Measurements from ENCODE around the gene TMEM185B. TPM values are rescaled to one million over a fixed set of nuclear protein-coding genes. Genes with fewer than 3 reads are reported as not detected.
A peak's percentile ranks its signal among the peaks of the same experiment; 100 is the strongest.

TMEM185B gene
- total RNA-seq, 3 donors from 2014 or later: 18.1 to 31.9 (median 26.2) TPM

DNA sequence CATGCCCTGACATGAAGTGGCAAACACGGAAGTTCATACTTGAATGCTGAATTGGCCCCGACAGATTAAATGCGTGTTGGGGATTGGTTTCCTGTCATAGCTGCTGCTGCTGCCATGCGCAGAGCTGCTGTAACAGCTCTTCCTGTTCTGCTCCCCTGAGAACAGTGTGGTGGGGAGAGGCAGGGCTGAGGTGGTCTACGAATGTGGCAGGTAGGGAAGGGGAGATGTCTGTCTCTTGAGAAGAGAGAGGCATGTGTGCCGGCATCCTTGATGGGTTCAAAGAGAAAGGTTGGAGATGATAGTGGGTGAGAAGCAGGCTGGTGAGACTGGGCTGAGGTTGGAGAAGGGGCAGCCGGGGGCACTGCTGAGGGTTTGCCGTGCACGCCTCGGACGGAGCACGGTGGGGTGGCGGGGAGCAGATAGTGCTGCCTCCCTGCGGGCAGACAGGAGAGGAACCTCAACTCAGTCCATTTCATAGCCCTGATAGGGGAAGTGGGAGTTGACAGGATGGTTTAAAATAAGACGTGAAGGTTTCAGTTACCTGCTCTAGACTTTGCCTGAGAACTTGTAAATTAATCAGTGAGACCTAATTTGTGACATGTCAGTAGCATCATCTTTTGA is 46.1 kb downstream of the TMEM185B start:
- Histone ChIP-seq H3K27ac (peak overlapping the region in 1 of 2 donors; percentile 8), H3K27me3 (no peaks in the 10 kb centered on the region), H3K4me3 (peak overlapping the region; percentile 12 to 32 (median 26)), H3K4me1 (no peaks in the 10 kb centered on the region), H3K9me3 (no peaks in the 10 kb centered on the region), H3K36me3 (no peaks in the 10 kb centered on the region)
- peak in 1 of 2 donors; percentile 21 for DNase-seq (ENCODE audit: low spot score in 2 of 2)
- no peak for TF ChIP-seq POLR2AphosphoS5 (IDR thresholded peaks at IDR 0.05)
- TF ChIP-seq CTCF (IDR thresholded peaks at IDR 0.05): no peak
- no peak for TF ChIP-seq POLR2A (IDR thresholded peaks at IDR 0.05)
- intact Hi-C loops (cut with DNase I; ENCODE audit: low total_unique reads): no loop called here

DNA sequence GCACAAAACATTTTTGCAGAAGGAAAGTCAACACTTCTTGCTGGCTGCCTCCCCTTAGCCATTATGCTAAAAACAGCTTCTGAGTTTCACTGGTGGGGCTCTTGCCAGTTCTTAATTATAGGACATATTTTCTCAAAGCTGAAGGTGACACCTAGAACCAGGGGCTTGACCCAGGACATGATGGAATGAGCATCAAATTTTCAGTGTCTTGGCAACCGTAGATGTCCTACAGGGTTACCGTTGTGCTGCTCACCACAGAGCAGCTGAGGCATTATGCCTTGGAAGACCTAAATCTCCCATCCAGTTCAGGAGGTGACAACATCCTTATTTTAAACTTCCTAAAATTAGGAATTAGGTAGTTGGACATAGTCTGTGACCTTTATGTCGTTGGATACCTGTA is 46.7 kb downstream of the TMEM185B start:
- no peak for DNase-seq (ENCODE audit: low spot score in 2 of 2)
- Histone ChIP-seq H3K9me3 (no peaks in the 10 kb centered on the region), H3K27ac (no peak overlapping the region), H3K4me1 (no peaks in the 10 kb centered on the region), H3K27me3 (no peaks in the 10 kb centered on the region), H3K4me3 (peak overlapping the region in 1 of 3 donors; percentile 26), H3K36me3 (no peaks in the 10 kb centered on the region)
- TF ChIP-seq POLR2AphosphoS5 (IDR thresholded peaks at IDR 0.05): no peak
- no peak for TF ChIP-seq POLR2A (IDR thresholded peaks at IDR 0.05)
- TF ChIP-seq CTCF (IDR thresholded peaks at IDR 0.05): no peak
- intact Hi-C loops (cut with DNase I; ENCODE audit: low total_unique reads): no loop called here

GRCh38 chr2:120174963-120175581 is 48.1 kb downstream of the TMEM185B start:
- Histone ChIP-seq H3K27ac (no peak overlapping the region), H3K4me1 (no peaks in the 10 kb centered on the region), H3K4me3 (no peak overlapping the region), H3K9me3 (no peaks in the 10 kb centered on the region), H3K27me3 (no peaks in the 10 kb centered on the region), H3K36me3 (no peaks in the 10 kb centered on the region)
- TF ChIP-seq POLR2AphosphoS5 (IDR thresholded peaks at IDR 0.05) (no peak), CTCF (IDR thresholded peaks at IDR 0.05) (peak; percentile 60 to 76 (median 63))
- no peak for DNase-seq (ENCODE audit: low spot score in 2 of 2)
- intact Hi-C loops (cut with DNase I; ENCODE audit: low total_unique reads): no loop called here

Other genes with a start within 250 kb of the TMEM185B start
- gene EPB41L5, start 210.3 kb downstream of the TMEM185B start, total RNA-seq: 10 to 100 TPM; 24.8 to 57.8 (median 42.3) TPM
- 10 to 100 TPM; 36.1 to 59.8 (median 38.5) TPM for gene RALB, start 29.5 kb upstream of the TMEM185B start, total RNA-seq
- gene INHBB, start 122.7 kb upstream of the TMEM185B start, total RNA-seq: 10 to 100 TPM; 35.0 to 60.6 (median 42.3) TPM